A549 treated with AZD9567 at 1 μM for 4 hours (cell line): ENCODE data around the gene SPDYC. TPM values are rescaled to one million over a fixed set of nuclear protein-coding genes. Genes with fewer than 3 reads are reported as not detected.

ENCODE experiments used
- total RNA-seq: library from RNA; stranded (reverse); fragments of 200-300 nt; extraction: Qiagen RNA extraction; gene quantifications from 5 replicates; pipeline ENCODE4 v1.2.3, GENCODE V29; 2022; ENCODE audit not compliant: insufficient read depth

The SPDYC gene
- total RNA-seq: not detected in 5 replicates

DNA sequence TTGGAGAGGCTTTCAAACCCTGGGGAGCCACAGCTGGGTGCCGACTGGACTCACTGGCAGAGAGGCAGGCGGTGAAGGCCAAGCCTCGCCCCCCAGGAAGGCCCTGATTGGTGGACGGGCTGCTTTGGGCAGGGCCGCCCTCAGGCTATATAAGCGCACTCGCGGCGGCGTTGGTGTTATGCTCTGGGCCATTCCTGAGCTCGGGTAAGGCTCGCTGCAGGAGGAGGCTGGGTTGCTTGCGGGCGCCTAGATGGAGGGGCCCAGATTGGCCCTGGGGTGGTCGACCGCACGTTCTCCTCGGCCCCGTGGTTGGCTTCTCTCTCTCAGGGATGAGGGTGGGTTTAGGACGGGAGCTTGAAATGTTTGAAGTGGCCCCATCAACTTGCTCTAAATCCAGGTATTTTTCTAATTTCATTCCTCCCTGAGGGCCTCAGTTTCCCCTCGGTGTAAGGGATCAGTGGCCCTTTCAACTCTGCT is at the start of gene SPDYC:
Gene SPDYC, plus strand, starts transcription at position 176 of the 477 bp plus-strand sequence. CDS start 1,125 bp downstream, outside the sequence.

DNA sequence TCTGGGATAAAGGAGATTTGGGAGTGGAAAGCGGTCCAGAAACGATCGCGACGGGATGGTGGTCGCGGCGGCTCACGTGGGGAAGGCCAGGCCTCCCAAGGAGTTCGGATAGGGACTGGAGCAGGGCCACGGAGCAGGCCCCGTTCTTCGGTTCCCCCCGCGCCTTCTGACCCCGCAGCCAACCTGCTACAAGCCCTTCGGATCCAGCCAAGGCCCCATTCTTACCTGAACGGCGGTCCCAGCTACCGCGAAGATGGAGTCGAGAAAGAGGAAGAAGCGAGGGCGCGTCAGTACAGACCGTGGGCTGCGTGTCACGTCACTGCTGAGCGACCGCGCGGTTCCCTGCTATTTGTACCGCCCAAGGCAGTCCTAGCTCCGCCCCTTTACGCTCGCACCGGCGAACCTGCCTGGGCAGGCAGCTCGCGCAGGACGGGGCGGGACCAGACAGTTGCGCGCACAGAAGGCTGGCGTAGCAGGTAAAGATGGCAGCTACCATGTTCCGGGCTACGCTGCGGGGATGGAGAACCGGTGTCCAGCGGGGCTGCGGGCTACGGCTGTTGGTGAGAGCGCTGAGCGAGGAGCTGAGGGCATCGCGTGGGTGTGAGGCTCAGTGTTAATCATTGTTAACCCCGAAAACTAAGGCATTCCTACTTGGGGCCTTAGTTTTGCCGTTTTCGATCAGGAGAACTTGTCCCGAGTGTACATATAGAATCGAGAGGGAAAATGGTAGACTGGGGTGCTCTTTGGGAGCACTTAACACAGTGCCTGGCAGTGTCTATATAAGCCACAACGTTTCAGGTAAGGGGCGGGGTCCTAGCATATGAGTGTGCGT is 48.0 kb upstream of the SPDYC start, which contains the start of the genes FAU and MRPL49:
Gene FAU, minus strand, starts transcription at position 270 of the 832 bp plus-strand sequence. CDS start 321 bp downstream, outside the sequence.
Gene MRPL49, plus strand, starts transcription at position 457 of the 832 bp plus-strand sequence. Its CDS starts 26 bp downstream, at position 483.

DNA sequence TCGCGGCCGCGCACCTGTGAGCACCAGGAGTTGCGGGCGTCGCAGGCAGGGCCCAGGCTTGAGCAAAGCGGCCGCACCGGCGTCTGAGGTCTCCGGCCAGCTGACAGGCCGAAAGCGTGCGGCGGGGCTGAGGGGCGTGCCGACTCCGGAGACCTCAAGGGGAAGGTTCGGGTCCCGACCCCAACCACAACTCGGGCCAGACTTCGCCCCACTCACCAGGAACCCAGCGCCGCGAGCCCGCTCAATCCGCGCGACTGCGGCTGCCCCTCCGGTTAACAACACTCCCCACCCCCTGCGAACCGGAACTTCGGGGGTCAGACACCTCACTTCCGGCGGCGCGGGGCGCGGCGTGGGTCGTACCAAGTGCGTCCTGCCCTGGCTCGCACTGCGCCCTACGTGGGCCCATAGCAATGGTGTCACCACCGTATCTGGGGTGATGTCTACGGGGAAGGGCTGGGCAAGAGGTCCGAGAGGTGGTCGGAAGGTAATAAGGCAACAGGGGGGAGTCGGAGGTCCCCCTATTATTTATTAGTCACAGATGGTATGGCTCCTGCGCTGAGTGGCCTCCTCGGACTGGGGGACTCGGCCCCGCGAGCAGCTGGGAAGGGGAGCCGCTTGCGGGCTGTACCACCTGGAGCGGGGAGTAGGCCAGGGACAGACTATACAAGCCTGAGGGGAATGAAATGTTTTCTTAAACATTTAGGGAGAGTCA is 35.6 kb upstream of the SPDYC start, which contains the start of gene SYVN1:
Gene SYVN1, minus strand, starts transcription at position 280 of the 712 bp plus-strand sequence. CDS start 918 bp downstream, outside the sequence.

DNA sequence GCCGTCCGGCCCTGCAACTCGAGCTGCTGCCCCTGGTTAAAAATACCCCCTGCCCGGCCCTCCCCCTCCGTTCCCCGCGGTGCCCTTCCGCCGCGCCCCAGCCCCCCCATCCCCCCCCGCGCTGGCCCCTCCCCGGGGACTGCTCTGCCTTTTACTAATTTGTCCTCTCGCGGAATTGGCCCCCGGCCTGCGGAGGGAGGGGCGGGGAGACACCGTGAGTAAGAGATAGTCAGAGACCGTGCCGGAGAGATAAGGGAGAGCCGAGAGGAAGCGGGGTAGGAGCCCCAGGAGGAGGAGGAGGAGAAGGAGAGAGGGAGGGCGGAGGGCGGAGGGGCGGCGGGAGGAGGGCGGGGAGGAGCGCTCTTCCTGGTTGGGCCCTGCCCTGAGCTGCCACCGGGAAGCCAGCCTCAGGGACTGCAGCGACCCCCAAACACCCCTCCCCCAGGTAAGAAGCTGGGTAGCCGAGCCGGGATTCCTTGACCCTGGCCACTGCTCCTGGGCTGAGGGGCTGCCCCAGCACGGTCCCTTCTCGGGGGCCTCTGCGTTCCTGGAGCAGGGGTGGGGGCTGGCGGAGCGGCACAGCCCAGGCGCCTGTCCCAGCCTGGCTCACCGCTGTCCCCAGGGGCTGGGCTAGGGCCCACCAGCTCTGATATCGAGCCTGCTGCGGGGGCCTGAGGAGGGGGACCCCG is 11.7 kb downstream of the SPDYC start, which contains the start of gene CAPN1:
Gene CAPN1, plus strand, starts transcription at position 360 of the 689 bp plus-strand sequence. CDS start 774 bp downstream, outside the sequence.

Other genes with a start within 250 kb of the SPDYC start
- gene PPP2R5B, start 245.5 kb upstream of the SPDYC start, total RNA-seq: 3.9 to 9.0 TPM (median 4.9 TPM) in 5 replicates
- gene GPHA2, start 234.3 kb upstream of the SPDYC start, total RNA-seq: not detected in 5 replicates
- not detected in 5 replicates for gene MAJIN, start 198.1 kb upstream of the SPDYC start, total RNA-seq
- gene BATF2, start 173.3 kb upstream of the SPDYC start, total RNA-seq: 0.32 to 0.72 TPM (median 0.56 TPM) in 4 of 5 replicates, not detected in the other
- 178 to 191 TPM (median 184 TPM) in 5 replicates for gene ARL2, start 156.1 kb upstream of the SPDYC start, total RNA-seq
- gene SNX15, start 142.8 kb upstream of the SPDYC start, total RNA-seq: 21.5 to 38.9 TPM (median 23.0 TPM) in 5 replicates
- gene SAC3D1, start 129.0 kb upstream of the SPDYC start, total RNA-seq: 28.1 to 60.9 TPM (median 56.5 TPM) in 5 replicates
- gene NAALADL1, start 111.7 kb upstream of the SPDYC start, total RNA-seq: 0.10 to 0.11 TPM (median 0.10 TPM) in 3 of 5 replicates, not detected in the others
- gene CDCA5, start 86.2 kb upstream of the SPDYC start, total RNA-seq: 53.7 to 73.8 TPM (median 71.6 TPM) in 5 replicates
- gene ZFPL1, start 86.0 kb upstream of the SPDYC start, total RNA-seq: 36.2 to 60.8 TPM (median 37.2 TPM) in 5 replicates
- gene VPS51, start 74.0 kb upstream of the SPDYC start, total RNA-seq: 53.4 to 56.1 TPM (median 54.3 TPM) in 5 replicates
- gene TM7SF2, start 58.4 kb upstream of the SPDYC start, total RNA-seq: 5.2 to 8.9 TPM (median 7.1 TPM) in 5 replicates
- gene ZNHIT2, start 52.5 kb upstream of the SPDYC start, total RNA-seq: 18.0 to 24.2 TPM (median 22.8 TPM) in 5 replicates
- gene FAU, start 48.1 kb upstream of the SPDYC start, total RNA-seq: 717 to 1,025 TPM (median 998 TPM) in 5 replicates
- gene MRPL49, start 47.9 kb upstream of the SPDYC start, total RNA-seq: 63.0 to 75.1 TPM (median 69.6 TPM) in 5 replicates
- 32.1 to 46.1 TPM (median 43.1 TPM) in 5 replicates for gene SYVN1, start 35.7 kb upstream of the SPDYC start, total RNA-seq
- 99.3 to 109 TPM (median 108 TPM) in 5 replicates for gene CAPN1, start 11.7 kb downstream of the SPDYC start, total RNA-seq
- 10.7 to 16.6 TPM (median 12.9 TPM) in 5 replicates for gene POLA2, start 91.7 kb downstream of the SPDYC start, total RNA-seq
- 15.9 to 20.4 TPM (median 17.2 TPM) in 5 replicates for gene CDC42EP2, start 144.6 kb downstream of the SPDYC start, total RNA-seq
- 39.2 to 41.2 TPM (median 40.8 TPM) in 5 replicates for gene DPF2, start 163.6 kb downstream of the SPDYC start, total RNA-seq
- gene TIGD3, start 184.5 kb downstream of the SPDYC start, total RNA-seq: 1.3 TPM in 5 replicates
- 8.5 to 11.6 TPM (median 10.3 TPM) in 5 replicates for gene SLC25A45, start 212.4 kb downstream of the SPDYC start, total RNA-seq
- gene FRMD8, start 216.4 kb downstream of the SPDYC start, total RNA-seq: 33.7 to 57.0 TPM (median 56.4 TPM) in 5 replicates